AG10803 (cell line): ENCODE data around the gene ZMIZ1.
A peak's percentile ranks its signal among the peaks of the same experiment; 100 is the strongest.

Source experiments
- DNase-seq: peaks from one replicate; pipeline ENCODE4 v3.0.0; 2010; ENCODE audit warnings: low read depth
- H3K4me3 ChIP-seq: 2 replicates; pipeline ENCODE4 v1.5.1; 2011; ENCODE audit warnings: mild to moderate bottlenecking, low read length, control low read depth
- CTCF ChIP-seq: conservative IDR thresholded peaks from 2 replicates; pipeline ENCODE4 v1.5.1; 2011; ENCODE audit warnings: mild to moderate bottlenecking, low read length, control low read depth, inconsistent platforms

ZMIZ1 gene

GRCh38 chr10:79063661-79064492 lies 4.9 kb upstream of the ZMIZ1 start:
- no peak for TF ChIP-seq CTCF
- DNase-seq, result no peak

GRCh38 chr10:79065091-79065551 lies 3.6 kb upstream of the ZMIZ1 start:
- no peak for TF ChIP-seq CTCF
- H3K4me3 ChIP-seq, result no peak overlapping the region
- DNase-seq, result no peak

More at GRCh38 chr10:79063661-79064492, 4.9 kb upstream of the ZMIZ1 start:
- no peak overlapping the region for H3K4me3 ChIP-seq

GRCh38 chr10:79065853-79066252 lies 2.9 kb upstream of the ZMIZ1 start:
- TF ChIP-seq CTCF, result no peak
- DNase-seq, result no peak
- no peak overlapping the region for H3K4me3 ChIP-seq

- TF ChIP-seq CTCF, result peak; percentile 34
- peak; percentile 45 for DNase-seq
- H3K4me3 ChIP-seq, result peak overlapping the region; percentile 66
These were observed 2.1 kb upstream of the ZMIZ1 start for GRCh38 chr10:79066411-79067240.

- peak; percentile 88 for DNase-seq
- peak; percentile 21; the same call in 1 of the 2 replicates for TF ChIP-seq CTCF
- peak overlapping the region; percentile 66 for H3K4me3 ChIP-seq
These were observed 1.2 kb upstream of the ZMIZ1 start for GRCh38 chr10:79067241-79068202.

GRCh38 chr10:79068203-79068561 lies 584 bp upstream of the ZMIZ1 start:
- TF ChIP-seq CTCF, result no peak
- peak overlapping the region; percentile 66 for H3K4me3 ChIP-seq
- no peak for DNase-seq
